NCI-H774 (cell line): ENCODE data around the gene OTOP1.
"Not testable (repeated sequence)": the region's sequence is repeated elsewhere in the genome, so short reads cannot be mapped to it uniquely, and the experiment has no call there.

Experiments
- DNase-seq: peaks from one replicate; lab custom pipeline; 2025; lab: John Stamatoyannopoulos, UW

OTOP1 gene

DNA sequence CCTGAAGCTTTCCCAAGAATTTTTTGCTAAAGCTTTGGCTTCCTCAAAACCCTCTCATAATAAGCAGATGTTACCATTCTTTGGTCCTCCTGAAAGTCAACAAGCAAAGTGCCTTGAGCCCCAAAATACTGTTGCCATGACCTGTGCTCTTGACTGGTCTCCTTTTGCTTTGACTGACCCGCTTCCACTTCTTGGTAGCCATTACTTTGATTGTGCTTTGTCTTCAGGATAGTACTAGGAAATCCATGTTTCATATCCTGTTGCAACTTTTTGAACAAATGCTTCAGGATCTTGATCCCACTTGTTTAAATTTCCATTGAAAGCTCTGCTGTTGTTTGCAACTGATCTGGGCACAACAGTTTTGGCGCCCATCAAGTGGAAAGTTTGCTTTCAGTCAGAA, 6.9 kb upstream of the OTOP1 start:
- DNase-seq: no peak

DNA sequence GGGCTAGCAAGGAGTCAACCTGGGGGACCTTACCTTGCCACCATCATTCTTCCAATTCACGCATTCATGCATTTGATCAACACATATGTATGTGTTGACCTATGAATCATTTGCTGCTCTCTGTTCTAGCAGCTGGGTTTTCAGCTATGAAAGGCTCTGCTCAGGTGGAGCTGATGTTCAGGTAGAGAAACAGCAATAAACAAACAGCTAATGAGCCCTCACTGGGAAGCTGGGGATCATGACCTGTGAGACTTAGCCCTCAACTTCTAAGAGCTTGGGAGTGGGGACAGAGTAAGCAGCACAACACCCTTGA, 1.6 kb upstream of the OTOP1 start:
- no peak for DNase-seq

DNA sequence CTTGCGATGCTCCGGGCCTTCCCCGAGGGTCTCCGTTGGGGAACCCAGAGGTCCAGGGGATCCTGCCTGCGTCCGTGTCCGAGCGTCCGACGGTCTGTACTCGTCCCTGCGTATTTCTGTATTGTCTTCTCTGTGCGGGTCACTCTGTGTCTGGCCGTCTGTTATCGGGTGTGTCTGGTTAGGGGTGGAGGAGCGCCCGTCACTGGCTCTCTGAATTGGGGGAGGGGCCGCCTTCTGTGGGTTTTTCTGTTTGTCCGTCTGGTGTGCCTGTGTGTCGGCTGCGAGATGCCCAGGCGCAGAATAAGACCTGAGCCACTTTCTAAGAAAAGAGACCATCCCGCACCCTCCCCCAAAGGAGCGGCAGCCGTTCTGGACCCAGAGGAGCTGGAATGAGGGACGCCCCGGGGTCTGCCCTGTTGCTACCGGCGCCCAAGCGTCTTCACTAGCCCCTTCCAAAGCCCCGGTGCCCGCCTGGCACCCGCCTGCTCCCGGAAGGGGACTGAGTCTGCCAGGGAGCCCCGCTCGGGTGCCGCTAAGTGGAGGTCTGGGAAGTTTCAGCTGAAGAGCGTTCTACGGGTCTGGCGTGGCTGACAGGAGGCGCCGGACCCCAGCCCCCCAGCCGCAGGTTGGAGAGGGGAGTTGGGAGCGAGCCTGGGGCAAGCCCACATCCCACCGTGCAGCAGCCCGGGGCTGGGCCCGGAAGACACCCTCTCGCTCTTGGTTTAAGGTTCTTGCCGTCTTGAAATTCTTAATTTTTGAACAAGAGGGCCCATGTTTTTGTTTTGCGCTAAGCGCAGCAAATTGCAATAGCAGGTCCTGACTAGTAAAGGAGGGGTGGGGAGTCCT, 1.0 kb upstream of the OTOP1 start:
- DNase-seq: no peak

DNA sequence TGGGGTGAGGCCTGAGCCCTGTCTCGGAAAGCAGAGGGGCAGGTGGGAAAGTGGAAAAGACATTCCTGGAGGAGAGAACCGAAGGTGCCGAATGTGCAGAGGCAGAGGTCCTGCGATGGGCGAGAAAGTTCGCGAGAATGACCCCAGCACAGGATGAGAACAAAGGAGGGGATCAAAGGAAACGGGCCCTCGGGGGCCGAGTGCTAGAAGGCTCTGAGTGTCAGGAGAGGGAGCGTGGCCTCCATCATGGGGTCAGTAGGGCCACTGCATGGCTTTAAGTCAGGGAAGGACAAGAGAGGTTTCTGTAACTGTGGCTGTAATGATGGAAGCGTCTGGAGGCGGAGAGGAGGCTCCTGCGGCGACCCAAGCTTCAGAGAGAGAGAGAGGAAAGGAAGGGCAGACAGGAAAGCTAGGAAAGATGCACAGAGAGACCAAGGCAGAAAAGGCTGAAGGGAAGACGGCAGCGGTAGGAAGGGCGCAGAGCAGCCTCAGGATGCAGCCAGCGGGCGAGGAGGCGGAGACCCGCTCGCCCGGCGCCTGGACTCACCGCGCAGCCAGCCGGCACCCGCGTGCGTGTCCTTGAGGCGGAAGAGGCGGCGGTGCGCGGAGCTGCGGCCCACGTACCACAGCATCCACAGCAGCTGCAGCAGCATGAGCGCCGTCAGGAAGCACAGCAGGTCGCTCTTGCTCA, 669 bp downstream of the OTOP1 start:
- no peak for DNase-seq

DNA sequence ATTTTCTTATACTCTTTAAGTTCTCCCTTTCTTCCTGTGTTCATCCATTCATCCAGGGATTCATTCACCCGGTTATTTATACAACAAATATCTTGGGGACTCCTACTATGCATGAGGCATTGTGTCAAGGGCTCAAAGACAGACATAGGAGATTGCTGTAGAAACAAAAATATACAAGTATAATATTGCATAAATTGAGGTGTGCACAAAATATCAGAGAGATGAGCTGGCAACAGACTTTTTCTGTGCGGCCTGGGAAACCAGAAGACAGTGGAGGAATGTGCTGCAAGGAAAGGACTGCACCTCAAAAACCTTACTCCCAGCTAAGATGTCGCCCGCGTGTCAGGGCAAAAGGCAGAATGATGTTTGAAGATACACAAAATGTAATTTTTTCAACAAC, 9.6 kb downstream of the OTOP1 start:
- DNase-seq: no peak

DNA sequence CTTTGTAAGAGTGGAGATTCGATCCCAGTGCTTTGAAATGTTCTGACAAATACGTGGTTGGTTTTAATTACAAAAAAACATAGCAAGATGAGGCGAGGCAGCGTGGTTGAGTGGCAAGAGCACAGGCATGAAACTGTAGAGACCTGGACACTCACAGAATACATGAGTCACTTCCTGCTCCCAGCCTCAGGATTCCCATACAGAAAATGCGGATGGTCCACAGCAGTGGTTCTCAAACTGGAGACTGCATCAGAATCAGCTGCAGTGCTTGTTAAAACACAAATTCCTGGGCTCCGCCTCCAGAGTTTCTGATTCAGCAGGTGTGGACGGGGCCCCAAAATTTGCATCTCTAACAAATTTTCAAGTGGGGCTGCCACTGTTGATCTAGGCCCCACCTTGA, 10.1 kb downstream of the OTOP1 start:
- DNase-seq: no peak

DNA sequence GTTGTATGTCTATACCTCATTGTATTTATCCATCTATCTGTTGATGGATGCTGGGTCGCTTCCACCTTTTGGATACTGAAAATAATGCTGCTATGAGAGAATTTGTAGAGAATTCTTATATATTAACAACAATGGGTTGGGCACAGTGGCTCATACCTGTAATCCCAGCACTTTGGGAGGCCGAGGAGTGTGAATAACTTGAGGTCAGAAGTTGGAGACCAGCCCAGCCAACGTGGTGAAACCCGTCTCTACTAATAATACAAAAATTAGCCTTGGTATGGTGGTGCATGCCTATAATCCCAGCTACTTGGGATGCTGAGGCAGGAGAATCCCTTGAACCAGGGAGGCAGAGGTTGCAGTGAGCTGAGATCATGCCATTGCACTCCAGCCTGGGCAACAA, 13.1 kb downstream of the OTOP1 start:
- not testable (repeated sequence) for DNase-seq

DNA sequence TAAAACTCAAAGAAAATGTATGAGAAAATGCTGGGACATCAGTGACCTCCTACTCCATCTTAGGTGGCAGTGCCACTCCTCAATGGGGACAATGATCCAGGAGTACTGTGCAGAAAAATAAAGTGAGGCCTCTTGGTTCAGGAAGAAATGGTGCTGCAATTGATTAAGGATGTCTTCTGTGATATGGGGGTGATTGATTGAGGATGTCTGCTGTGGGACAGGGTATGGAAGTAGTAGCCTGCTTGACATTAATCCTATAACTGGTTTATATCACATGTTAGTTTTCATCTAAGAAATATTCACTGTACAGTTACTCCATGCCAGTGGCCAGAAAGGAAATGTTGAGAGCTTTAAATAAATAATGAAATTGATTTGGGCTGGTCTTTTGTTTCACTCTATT, 20.5 kb downstream of the OTOP1 start:
- DNase-seq: no peak

DNA sequence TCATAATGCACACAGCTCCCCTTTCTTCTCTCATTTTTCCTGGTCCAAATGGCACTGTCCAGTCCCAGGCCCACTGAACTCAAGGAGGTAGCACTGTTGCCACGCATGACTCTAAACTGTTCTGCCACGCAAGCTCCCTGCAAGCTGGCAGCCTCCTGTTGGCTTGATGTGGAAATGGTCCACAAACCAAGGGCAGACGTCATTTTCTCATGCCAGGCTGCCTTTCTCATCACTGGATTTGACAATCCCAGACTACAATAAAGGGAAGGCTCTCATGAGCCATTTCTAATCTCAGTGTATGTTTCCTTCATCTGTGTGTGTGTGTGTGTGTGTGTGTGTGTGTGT, 22.4 kb downstream of the OTOP1 start:
- DNase-seq: no peak

DNA sequence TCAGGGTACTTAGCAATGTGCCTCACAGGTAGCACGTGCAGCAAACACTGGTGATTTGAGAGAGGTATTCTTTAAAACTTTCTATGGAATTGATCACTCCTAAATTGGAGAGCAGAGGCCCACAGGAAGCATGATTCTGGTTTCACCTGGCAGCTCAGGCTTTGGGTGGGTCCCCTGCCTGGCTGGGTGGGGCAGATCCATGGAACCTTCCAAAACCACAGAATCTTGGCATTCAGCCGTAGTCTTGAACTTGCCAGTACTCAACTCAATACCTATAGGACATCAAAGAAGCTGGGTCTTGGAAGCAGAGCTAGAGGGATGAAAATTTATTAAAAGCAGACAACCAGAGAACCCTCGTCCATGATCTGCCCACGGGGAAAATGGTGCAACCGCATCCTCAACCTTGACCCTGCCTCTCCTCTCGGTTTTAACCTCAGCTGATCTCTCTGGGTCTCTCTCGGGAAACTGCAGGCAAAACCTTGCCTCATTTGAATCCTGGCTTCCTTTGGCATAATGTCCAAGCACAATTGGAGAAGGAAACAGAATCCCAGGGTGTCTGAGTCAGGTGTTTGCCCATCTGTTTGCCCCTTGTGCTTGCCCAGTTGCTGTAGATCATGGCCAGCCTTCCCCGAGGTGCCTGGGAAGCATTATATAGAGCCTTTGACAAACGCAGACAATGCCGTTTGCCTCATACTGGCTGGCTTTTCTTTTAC, 22.9 kb downstream of the OTOP1 start:
- no peak for DNase-seq

DNA sequence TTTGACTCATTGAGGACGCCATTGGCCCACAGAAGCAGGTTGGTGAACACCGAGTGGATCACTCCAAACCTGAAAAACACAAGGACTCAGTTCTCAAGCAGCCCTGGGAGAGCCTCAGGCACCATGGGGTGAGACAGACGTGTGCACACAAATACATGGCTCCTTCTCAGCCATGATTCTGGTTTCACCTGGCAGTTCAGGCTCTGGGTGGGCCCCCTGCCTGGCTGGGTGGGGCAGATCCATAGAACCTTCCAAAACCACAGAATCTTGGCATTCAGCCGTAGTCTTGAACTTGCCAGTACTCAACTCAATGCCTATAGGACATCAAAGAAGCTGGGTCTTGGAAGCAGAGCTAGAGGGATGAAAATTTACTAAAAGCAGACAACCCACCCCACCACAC, 24.2 kb downstream of the OTOP1 start:
- DNase-seq: no peak

DNA sequence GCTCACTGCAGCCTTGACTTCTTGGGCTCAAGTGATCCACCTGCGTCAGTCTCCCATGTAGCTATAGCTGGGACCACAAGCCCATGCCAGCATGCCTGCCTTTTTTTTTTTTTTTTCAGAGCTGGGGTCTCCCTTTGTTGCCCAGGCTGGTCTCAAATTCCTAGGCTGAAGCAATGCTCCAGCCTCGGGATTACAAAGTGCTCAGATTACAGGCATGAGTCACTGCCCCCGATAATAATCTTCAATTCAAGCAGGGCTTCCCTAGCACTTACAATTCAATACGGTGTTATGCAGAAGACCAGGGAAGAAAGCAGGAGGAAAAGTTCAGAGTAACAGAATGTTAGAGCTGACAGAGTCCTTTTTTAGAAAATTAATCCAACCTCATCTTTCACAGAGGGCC, 26.1 kb downstream of the OTOP1 start:
- DNase-seq: no peak

DNA sequence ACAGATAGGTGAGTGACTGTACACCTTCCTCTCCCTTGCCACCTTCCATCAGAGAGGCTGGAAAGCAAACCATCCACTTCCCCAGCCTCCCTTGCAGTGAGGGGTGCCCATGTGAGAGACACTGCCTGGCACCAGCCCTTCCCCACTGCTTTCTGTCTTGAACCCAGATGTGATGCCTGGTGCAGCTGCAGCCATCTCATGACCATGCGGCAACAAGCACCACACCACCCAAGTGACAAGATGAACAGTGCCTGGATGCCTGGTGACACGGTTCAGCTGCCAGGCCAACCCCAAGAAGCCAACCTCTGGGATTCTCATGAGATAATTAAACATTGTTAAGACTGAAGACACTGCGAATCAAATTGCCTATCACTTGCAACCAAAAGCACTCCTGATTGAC, 31.4 kb downstream of the OTOP1 start:
- DNase-seq: no peak

DNA sequence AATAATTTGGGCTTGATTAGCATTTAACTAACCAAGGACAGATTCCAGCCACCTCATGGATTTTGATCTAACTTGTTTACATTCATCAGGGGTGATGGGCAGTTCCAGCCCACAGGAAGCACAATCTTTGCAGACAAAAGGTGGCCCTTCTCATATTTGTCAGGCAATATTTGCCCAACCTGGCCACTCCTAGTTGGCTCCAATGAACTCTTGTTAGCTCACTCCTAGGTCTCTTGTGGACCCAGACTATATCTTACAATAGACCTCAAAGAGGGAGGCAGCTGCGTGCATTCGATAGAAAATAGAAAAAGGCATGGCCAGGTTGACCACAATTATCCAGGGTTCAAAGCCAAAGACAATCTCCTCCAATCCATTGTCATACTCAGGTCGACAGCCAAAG, 38.2 kb downstream of the OTOP1 start:
- DNase-seq: peak; percentile 65

DNA sequence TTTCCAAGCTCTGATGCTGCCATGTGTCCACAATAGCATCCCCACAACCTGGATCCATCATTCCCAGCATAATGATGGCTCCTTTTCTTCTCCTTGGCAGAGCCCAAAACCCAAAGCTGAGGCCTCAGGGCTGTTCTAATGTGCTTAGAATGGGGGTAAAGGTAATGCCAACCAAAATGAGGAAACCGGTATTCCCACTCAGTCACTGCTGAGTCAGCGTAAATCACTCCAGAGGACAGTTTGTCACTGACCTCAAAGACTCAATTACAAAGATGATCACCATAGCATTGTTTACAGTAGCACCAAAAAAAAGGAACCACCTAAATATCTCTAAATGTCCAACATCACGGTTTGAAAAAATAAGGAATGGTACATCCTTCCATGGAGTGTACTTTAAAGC, 41.2 kb downstream of the OTOP1 start:
- no peak for DNase-seq

DNA sequence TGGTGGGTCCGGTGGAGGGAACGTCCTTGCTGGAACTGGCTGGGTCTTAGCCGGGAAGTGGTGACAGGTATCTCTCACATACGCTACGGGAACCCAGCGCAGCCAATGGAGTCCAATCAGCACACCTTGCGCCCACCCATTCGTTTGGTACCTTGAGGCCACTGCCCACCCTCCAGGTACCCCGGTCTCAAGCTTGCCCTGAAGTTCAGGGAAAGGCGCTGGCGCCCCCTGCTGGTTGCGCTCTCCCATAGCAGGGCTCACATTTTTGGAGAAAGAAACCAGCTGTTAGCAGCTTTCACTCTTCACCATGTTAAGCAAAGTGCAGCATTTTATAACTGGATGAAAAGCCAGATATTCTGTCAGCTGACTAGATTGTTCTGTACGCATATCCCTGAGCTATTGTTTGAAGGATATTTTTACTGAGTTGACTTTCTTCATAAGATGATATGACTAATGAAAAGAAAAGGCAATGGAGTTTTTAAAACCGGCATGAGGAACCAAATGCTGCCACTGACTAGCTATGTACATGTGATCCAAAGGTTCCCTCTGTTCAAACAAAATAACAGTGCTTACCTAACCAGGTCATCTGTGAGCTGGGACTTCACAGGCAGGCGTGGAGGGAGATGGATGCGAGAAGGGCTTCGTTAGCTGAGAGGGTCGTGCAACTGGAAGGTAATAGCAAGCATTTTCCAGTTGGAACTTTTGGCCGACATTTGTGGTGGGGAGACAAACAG, 43.7 kb downstream of the OTOP1 start:
- DNase-seq: no peak

DNA sequence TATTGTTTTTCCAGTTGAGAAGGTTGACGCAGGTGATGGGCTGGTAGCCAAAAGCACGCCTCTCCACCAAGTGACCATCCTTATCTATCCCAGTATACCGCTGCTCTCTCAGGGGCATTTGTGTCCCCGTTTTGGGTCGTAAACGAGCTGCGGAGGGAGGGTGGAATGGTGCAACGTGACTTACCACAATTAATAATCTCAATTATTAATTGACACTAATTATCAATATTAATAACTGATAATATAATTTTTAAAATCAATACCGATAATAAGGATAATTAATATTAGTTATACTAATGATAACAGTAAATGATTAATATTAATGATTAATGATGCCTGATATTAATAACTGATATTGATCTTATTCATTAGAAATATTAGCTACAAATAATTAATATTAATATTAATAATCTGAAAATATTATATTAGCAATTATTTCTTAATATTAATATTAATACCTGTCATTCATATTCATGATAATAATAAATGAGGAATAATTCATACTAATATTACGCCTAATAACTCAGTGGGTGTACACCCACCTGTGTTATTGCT, 56.1 kb downstream of the OTOP1 start:
- DNase-seq: no peak

DNA sequence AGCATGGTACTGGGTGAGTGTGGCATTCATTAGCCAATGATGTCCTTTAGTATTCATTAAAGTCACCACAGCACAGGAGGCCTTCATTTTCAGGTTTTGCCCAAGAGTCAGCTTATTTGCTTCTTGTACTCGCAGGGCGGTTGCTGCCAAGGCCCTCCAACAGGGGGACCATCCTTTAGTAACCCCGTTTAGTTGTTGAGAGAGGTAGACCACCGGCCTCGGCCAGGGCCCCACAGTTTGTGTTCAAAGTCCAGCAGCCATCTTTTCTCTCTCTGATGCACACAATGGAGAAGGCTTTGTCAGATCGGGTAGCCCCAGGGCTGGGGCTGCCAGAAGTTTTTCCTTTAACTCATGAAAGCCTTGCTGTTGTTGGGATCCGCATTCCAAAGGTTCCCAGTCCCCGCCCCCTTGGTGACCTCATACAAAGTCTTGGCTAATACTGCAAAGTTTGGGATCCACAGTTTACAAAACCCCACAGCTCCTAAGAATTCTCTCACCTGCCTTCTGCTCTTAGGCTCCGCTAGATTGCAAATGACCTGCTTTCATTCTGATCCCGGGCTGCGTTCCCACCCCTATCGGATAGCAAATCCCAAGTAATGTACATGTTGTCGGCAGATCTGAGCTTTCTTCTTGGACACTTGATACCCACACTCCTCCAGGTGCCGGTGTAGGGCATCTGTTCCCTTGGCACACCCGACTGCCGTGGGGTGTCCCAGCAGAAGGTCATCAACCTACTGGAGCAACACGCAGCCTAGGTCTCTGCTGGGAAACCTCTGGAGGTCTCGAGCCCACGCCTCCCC, 58.5 kb downstream of the OTOP1 start:
- not testable (repeated sequence) for DNase-seq

DNA sequence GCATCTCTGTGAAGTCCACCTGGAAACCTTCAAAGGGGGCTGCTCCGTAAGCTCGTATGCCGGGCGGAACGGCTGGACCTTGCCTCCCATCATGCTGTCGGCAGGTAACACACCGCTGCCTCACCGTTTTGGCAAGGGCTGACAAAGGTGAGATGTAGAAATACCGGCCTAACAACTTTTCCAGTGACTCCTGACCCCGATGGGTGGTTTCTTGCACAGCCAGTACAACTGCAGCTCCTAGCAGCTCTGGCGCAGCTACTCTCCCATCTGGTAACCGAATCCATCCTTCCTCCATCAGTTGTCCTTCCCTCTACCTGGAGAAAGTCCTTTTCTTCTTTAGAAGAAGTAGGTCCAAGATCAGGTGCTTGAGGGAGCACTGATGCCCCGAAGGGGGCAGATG, 59.7 kb downstream of the OTOP1 start:
- not testable (repeated sequence) for DNase-seq

DNA sequence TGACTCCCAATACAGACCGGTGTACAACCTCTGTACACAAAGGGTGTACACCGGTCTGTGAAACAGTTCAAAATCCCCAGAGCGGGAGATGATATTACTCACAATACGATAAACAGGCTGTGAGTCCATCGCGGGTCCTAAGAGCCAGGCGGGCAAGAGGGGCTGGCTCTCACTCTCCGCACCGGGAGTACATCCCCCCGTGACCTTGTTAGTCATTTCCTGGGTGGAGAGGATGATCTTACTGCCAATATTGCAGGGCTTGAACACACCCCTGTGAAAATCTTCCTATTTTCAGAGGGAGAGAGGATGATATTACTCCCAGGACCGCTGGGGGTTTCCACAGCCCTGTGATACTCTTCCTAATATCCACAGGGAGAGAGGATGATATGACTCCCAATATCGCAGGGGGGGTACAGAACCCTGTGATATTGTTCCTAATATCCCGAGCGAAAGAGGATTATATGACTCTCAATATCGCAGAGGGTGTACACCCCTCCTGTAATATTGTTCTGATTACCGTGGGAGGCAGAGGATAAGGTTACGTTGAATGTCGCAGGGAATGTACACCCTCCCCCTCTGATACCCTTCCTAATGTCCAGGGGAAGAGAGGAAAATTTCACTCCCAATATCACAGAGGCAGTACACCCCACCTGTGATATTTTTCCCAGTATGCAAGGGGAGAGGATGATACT, 60.9 kb downstream of the OTOP1 start:
- DNase-seq: not testable (repeated sequence)
